ENCODE data around the gene IDH3G.

- TF ChIP-seq, protein P1, sequence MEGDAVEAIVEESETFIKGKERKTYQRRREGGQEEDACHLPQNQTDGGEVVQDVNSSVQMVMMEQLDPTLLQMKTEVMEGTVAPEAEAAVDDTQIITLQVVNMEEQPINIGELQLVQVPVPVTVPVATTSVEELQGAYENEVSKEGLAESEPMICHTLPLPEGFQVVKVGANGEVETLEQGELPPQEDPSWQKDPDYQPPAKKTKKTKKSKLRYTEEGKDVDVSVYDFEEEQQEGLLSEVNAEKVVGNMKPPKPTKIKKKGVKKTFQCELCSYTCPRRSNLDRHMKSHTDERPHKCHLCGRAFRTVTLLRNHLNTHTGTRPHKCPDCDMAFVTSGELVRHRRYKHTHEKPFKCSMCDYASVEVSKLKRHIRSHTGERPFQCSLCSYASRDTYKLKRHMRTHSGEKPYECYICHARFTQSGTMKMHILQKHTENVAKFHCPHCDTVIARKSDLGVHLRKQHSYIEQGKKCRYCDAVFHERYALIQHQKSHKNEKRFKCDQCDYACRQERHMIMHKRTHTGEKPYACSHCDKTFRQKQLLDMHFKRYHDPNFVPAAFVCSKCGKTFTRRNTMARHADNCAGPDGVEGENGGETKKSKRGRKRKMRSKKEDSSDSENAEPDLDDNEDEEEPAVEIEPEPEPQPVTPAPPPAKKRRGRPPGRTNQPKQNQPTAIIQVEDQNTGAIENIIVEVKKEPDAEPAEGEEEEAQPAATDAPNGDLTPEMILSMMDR (IDR thresholded peaks at IDR 0.05; ENCODE audit: low read length), result no peak
- TF ChIP-seq EZH2 (IDR thresholded peaks at IDR 0.05; ENCODE audit: borderline replicate concordance, low read length), result no peak
Observed at GRCh38 chrX:153830640-153831428, 36.7 kb upstream of the IDH3G start.

Measured in OCI-LY1 (cell line).